ENCODE data around the gene CD164.

CD164 gene

GRCh38 chr6:109381747-109382575, at the start of gene CD164:
Gene CD164, minus strand, starts transcription at chr6:109382467. Its CDS starts 89 bp downstream, at chr6:109382378.
- ATAC-seq = peak; percentile 60

GRCh38 chr6:109429496-109429895, 47.2 kb upstream of the CD164 start:
- no peak for DNase-seq
- ATAC-seq = no peak

More at GRCh38 chr6:109381747-109382575, at the start of gene CD164:
- peak; percentile 95 for DNase-seq

- no peak for DNase-seq
Measured at GRCh38 chr6:109428889-109429477, 46.7 kb upstream of the CD164 start.

GRCh38 chr6:109424946-109425345, 42.7 kb upstream of the CD164 start:
- ATAC-seq = no peak

More at GRCh38 chr6:109428889-109429477, 46.7 kb upstream of the CD164 start:
- no peak for ATAC-seq

GRCh38 chr6:109421184-109421583, 38.9 kb upstream of the CD164 start:
- ATAC-seq = no peak
- no peak for DNase-seq

More at GRCh38 chr6:109424946-109425345, 42.7 kb upstream of the CD164 start:
- DNase-seq = no peak

- no peak for ATAC-seq
- no peak for DNase-seq
Measured at GRCh38 chr6:109420751-109421150, 38.5 kb upstream of the CD164 start.

- ATAC-seq = no peak
- DNase-seq = no peak
Measured at GRCh38 chr6:109417646-109418045, 35.4 kb upstream of the CD164 start.

- ATAC-seq (no peak), DNase-seq (no peak)
Measured at GRCh38 chr6:109411034-109411433, 28.8 kb upstream of the CD164 start.

GRCh38 chr6:109406196-109406595, 23.9 kb upstream of the CD164 start:
- ATAC-seq (no peak), DNase-seq (no peak)

- DNase-seq = no peak
- ATAC-seq = no peak
Measured at GRCh38 chr6:109397020-109397419, 14.8 kb upstream of the CD164 start.

- DNase-seq (no peak), ATAC-seq (no peak)
Measured at GRCh38 chr6:109396046-109396718, 13.9 kb upstream of the CD164 start.

- no peak for DNase-seq
Measured at GRCh38 chr6:109393886-109394281, 11.6 kb upstream of the CD164 start.

GRCh38 chr6:109393157-109393885, 11.1 kb upstream of the CD164 start:
- DNase-seq = no peak
- no peak for ATAC-seq

More at GRCh38 chr6:109393886-109394281, 11.6 kb upstream of the CD164 start:
- no peak for ATAC-seq

- ATAC-seq (no peak), DNase-seq (no peak)
Measured at GRCh38 chr6:109389650-109390274, 7.5 kb upstream of the CD164 start.

- DNase-seq = no peak
- ATAC-seq = no peak
Measured at GRCh38 chr6:109388265-109388664, 6.0 kb upstream of the CD164 start.

GRCh38 chr6:109383438-109383940, 1.2 kb upstream of the CD164 start:
- ATAC-seq (no peak), DNase-seq (no peak)

- peak; percentile 90 for DNase-seq
- peak; percentile 75 for ATAC-seq
Measured at GRCh38 chr6:109382576-109383437, 540 bp upstream of the CD164 start.

GRCh38 chr6:109381061-109381746, 1.1 kb downstream of the CD164 start:
- no peak for ATAC-seq
- DNase-seq = no peak

GRCh38 chr6:109379711-109380110, 2.6 kb downstream of the CD164 start:
- DNase-seq = no peak
- ATAC-seq = no peak

GRCh38 chr6:109377717-109378116, 4.5 kb downstream of the CD164 start:
- ATAC-seq = no peak
- DNase-seq = no peak

All from stimulated activated naive CD8-positive, alpha-beta T cell treated with anti-CD3 and anti-CD28 coated beads, Interleukin-15, Interleukin-2, amounts not matched to agents 100 U/mL and 50 U/mL, for 24 hours (primary cell).